ENCODE data around the gene CPED1. TPM values are rescaled to one million over a fixed set of nuclear protein-coding genes. Genes with fewer than 3 reads are reported as not detected.

CPED1 gene
- total RNA-seq, 1 donor from 2014 or later, result 33.8 TPM

DNA sequence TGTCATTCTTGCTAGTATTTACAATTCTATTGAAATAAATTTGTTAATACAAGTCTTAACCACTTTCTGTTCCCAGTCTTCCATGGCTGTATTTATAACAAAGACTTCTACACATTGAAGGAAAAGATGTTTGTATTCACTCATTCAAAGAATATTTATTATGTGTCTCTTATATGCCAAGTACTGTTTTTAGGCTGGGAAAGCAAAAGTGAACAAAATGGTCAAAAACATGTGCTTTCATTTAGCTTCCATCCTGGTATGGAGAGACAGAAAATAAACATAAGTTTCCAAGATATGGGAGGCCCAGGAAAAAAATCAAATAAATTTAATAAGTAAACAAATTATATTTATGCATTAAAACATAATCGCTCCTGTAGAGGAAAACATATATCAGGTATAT lies 22.9 kb downstream of the CPED1 start:
- H3K4me1 ChIP-seq, result peaks cover 57% of the 10 kb centered on the region
- TF ChIP-seq CTCF (IDR thresholded peaks at IDR 0.05; ENCODE audit: borderline replicate concordance), result no peak
- peaks cover 8% of the 10 kb centered on the region for H3K36me3 ChIP-seq
- no peaks in the 10 kb centered on the region for H3K9me3 ChIP-seq (replicated peaks)
- DNase-seq, result no peak
- H3K27ac ChIP-seq (replicated peaks), result no peak overlapping the region
- no peak overlapping the region for H3K4me3 ChIP-seq
- H3K27me3 ChIP-seq (ENCODE audit: low read depth), result no peaks in the 10 kb centered on the region
- intact Hi-C loops (cut with micrococcal nuclease), result no loop called here

DNA sequence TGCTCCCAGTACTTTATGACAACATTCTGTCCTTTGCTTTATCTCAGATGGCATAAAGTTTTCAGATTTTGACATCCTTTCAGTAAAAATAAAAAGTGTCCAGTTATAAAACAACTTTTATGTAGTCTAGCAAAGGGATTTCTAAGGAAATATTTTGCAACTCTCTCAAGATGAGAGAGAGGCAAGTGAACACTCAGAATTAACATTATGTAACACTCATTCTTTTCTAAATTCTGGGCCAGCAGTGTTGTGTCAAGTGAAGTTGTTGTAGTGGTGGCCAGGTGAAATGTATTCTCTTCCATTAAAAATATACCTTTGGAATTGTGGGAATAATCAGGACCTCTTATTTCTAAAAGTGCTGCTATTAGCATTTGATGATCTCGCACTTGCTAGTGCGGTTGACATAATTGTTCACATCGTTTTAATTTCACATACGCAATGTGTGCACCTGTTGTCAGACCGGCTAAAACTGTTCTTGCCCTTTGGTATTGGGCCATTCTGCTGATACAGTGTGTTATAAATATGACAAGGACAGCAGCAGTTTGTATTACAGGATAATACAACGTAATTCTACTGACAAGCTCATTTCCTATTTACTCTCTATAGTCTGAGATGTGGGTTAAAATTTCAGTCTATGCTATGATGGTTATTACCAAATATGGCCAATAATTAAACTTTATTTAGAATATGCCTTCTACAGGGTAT lies 23.8 kb downstream of the CPED1 start:
- TF ChIP-seq CTCF (IDR thresholded peaks at IDR 0.05; ENCODE audit: borderline replicate concordance), result no peak
- peak overlapping the region; percentile 1 for H3K4me3 ChIP-seq
- no peak for DNase-seq
- H3K9me3 ChIP-seq (replicated peaks), result no peaks in the 10 kb centered on the region
- H3K4me1 ChIP-seq, result peaks cover 50% of the 10 kb centered on the region
- no peaks in the 10 kb centered on the region for H3K27me3 ChIP-seq (ENCODE audit: low read depth)
- H3K36me3 ChIP-seq, result peaks cover 17% of the 10 kb centered on the region
- intact Hi-C loops (cut with micrococcal nuclease), result no loop called here
- H3K27ac ChIP-seq (replicated peaks), result peak overlapping the region; percentile 55

DNA sequence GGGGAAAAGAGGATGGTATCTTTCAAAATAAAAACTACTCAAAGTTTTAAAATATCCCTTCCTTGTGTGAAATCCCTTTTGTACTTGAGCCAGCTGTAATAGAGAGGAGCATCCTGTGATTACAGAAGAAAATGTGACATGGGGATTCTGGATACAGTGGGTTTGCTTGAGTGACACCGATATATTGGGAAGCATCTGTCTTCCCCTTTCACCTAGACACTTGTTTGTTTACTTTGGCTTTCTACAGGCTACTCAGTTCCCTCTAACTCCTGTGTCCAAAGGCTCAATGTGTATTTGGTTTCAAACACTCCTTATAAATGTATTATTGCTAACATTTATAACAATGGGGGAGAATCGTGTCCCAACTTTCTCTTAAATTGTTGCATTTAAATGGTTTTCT lies 24.4 kb downstream of the CPED1 start:
- Histone ChIP-seq H3K9me3 (replicated peaks) (no peaks in the 10 kb centered on the region), H3K27ac (replicated peaks) (peak overlapping the region; percentile 55), H3K36me3 (peaks cover 17% of the 10 kb centered on the region), H3K27me3 (ENCODE audit: low read depth) (no peaks in the 10 kb centered on the region), H3K4me3 (peak overlapping the region; percentile 1), H3K4me1 (peaks cover 50% of the 10 kb centered on the region)
- DNase-seq, result no peak
- TF ChIP-seq CTCF (IDR thresholded peaks at IDR 0.05; ENCODE audit: borderline replicate concordance), result no peak
- intact Hi-C loops (cut with micrococcal nuclease), result no loop called here

DNA sequence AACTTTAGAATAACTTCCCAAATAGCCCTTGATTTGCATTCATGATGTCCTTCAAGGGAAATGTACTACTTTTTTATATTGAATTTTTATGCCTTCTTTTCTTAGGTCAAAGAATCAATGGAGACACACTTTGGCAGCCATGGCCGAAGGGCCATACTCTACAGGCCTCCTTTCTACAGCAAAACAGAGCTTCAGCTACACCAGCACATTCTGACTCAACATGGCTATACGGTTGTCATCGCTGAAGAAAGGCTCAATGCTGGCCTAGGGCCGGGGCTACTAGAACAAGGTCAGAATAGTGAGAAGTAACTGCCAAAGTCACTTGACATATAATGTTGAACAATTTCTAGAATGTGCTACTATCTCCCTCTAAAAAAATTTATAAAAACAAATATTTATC lies 27.0 kb downstream of the CPED1 start:
- peak overlapping the region; percentile 49 for H3K27ac ChIP-seq (replicated peaks)

GRCh38 chr7:121016966-121017365 lies 28.5 kb downstream of the CPED1 start:
- no peaks in the 10 kb centered on the region for H3K27me3 ChIP-seq (ENCODE audit: low read depth)
- no peak for DNase-seq
- peaks cover 82% of the 10 kb centered on the region for H3K4me1 ChIP-seq
- intact Hi-C loops (cut with micrococcal nuclease), result no loop called here
- no peak overlapping the region for H3K4me3 ChIP-seq
- peaks cover 17% of the 10 kb centered on the region for H3K36me3 ChIP-seq
- H3K9me3 ChIP-seq (replicated peaks), result no peaks in the 10 kb centered on the region
- peak overlapping the region; percentile 78 for H3K27ac ChIP-seq (replicated peaks)
- no peak for TF ChIP-seq CTCF (IDR thresholded peaks at IDR 0.05; ENCODE audit: borderline replicate concordance)

More for the DNA sequence above, 27.0 kb downstream of the CPED1 start:
- Histone ChIP-seq H3K4me3 (no peak overlapping the region), H3K4me1 (peaks cover 75% of the 10 kb centered on the region), H3K36me3 (peaks cover 17% of the 10 kb centered on the region), H3K9me3 (replicated peaks) (no peaks in the 10 kb centered on the region), H3K27me3 (ENCODE audit: low read depth) (no peaks in the 10 kb centered on the region)
- no peak for DNase-seq
- intact Hi-C loops (cut with micrococcal nuclease), result no loop called here
- no peak for TF ChIP-seq CTCF (IDR thresholded peaks at IDR 0.05; ENCODE audit: borderline replicate concordance)
